ENCODE results near the gene ZMAT5.

ZMAT5 gene, protein sequence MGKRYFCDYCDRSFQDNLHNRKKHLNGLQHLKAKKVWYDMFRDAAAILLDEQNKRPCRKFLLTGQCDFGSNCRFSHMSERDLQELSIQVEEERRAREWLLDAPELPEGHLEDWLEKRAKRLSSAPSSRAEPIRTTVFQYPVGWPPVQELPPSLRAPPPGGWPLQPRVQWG

DNA sequence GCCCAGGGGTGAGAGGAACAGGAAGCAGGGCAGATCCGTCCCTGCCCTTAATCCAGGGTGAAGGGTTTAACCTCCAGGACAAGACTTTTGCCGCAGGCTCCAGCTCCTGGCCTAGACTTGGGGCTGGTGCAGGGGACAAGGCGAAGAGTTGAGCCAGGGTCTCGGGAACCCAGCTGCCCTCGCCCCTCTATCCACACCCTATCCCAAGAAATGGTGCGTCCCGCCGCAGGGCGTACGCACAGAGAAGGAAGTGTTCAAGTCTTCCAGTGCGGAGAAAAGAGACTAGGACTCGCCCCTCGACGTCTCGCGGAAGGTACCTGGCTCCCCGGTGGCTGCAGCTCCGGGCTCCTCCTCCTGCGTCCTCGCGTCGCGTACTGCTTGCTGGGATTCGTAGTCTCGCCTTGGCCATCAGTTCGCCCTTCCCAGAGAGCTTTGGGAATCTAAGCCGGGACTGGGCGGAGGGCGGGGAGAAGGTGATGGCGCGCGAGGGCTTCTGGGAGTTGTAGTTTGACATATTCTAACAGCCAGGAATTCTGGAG lies at the start of gene ZMAT5:
Gene ZMAT5 (minus strand): TSS at position 376 of the 539 bp plus-strand sequence. CDS start 18,463 bp downstream, outside the sequence.
- peak within 1 kb of the TSS; percentile 88 for H3K4me3 ChIP-seq (ENCODE audit: low read depth, low read length)
- TF ChIP-seq, protein P1, sequence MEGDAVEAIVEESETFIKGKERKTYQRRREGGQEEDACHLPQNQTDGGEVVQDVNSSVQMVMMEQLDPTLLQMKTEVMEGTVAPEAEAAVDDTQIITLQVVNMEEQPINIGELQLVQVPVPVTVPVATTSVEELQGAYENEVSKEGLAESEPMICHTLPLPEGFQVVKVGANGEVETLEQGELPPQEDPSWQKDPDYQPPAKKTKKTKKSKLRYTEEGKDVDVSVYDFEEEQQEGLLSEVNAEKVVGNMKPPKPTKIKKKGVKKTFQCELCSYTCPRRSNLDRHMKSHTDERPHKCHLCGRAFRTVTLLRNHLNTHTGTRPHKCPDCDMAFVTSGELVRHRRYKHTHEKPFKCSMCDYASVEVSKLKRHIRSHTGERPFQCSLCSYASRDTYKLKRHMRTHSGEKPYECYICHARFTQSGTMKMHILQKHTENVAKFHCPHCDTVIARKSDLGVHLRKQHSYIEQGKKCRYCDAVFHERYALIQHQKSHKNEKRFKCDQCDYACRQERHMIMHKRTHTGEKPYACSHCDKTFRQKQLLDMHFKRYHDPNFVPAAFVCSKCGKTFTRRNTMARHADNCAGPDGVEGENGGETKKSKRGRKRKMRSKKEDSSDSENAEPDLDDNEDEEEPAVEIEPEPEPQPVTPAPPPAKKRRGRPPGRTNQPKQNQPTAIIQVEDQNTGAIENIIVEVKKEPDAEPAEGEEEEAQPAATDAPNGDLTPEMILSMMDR (IDR thresholded peaks at IDR 0.05; ENCODE audit: low read depth, low read length): no peak

DNA sequence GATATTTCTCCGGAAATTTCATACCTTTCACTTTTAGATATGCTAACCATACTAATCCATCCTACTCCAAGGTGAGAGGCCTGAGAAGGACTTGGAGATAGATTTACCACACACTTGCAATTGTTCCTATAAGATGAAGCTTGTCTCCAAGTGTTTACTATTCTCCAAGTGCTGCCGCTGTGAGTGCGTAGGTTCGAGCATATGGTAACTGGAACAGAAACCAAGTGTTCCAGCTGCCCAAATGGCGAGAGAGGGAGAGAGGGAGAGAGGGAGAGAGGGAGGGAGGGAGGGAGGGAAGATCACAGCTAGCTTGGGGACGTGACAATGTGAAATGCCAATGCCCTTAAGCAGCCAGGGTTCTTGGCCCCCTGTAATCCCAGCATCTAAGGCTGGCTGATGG lies 49.7 kb upstream of the ZMAT5 start:
- no peak overlapping the region for H3K4me3 ChIP-seq (ENCODE audit: low read depth, low read length)
- TF ChIP-seq, protein P1 (IDR thresholded peaks at IDR 0.05; ENCODE audit: low read depth, low read length): no peak

DNA sequence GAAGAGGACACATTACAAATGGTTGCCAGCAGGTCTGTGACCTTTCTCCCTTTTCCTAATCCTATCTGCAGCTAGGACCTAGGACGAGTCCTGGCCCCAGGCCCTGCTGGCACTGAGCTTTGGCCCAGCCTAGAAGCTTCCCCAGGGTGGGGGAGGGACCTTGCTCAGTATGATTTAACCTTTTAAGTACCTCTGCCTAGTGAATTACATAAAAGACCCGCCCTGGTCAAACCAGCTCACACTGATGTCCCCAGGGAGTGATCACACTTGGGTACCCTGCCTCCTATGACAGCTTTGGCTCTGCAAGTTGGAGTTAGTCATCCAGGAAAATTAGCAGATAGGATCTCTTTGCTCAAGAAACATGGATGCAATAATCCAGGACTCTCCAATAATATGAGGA lies 49.3 kb upstream of the ZMAT5 start:
- TF ChIP-seq, protein P1 (IDR thresholded peaks at IDR 0.05; ENCODE audit: low read depth, low read length): no peak
- H3K4me3 ChIP-seq (ENCODE audit: low read depth, low read length): no peak overlapping the region

DNA sequence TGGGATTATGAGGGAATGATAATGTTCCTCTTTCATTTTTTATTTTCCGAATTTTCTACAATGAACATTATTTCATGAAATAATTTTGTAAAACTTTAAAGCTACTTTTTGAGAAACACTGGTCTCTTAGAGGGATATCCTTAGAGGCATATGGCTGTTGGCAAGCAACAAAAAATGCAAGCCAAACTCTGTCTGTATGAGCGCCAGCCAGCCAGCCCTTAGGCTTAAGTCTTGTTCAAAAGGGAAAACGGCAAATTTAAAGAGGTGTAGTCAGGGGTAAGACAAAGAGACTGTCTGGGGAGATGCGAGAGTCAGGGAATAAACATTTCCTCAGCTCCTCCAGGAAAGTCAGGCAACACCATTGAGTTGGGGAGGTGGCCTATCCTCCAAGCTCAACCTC lies 48.8 kb upstream of the ZMAT5 start:
- TF ChIP-seq, protein P1 (IDR thresholded peaks at IDR 0.05; ENCODE audit: low read depth, low read length): no peak
- no peak overlapping the region for H3K4me3 ChIP-seq (ENCODE audit: low read depth, low read length)

DNA sequence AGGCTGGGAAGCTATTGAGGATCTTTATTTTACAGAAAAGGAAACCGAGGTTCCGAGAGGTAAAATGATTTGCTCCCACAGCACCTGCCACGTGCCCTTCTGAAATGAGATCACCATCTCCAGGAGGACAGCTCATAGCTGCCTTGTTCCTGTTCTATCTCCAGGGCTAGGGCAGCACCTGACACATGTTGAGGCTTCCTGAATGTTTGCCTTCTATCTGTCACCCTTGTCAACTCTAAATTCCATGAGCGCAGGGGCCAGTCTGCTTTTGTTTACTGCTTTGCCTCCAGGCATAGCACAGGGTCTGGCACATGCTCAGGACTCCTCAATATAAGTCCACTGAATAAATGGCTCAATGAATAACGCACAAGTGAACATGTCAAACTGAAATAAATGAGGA lies 47.2 kb upstream of the ZMAT5 start:
- TF ChIP-seq, protein P1 (IDR thresholded peaks at IDR 0.05; ENCODE audit: low read depth, low read length): no peak

DNA sequence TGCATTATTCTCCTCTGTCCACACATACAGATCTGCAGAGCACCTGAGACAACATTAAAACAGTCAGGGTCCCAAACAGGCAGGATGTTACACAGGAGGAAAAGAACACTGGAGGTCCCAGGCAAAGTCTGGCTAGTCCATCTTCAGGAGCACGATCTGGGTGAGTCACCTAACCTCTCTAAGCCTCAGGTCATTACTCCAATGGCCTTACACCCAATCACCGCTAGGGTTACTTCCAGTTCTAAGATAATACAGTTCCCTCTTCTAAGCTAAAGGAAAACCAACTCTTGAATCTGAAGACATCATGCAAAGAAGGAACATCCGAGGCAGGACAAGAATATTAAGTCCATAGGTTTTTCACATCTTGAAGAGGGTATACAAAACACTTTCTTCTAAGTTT lies 46.8 kb upstream of the ZMAT5 start:
- no peak overlapping the region for H3K4me3 ChIP-seq (ENCODE audit: low read depth, low read length)
- TF ChIP-seq, protein P1 (IDR thresholded peaks at IDR 0.05; ENCODE audit: low read depth, low read length): no peak

More for the DNA sequence above, 47.2 kb upstream of the ZMAT5 start:
- H3K4me3 ChIP-seq (ENCODE audit: low read depth, low read length): no peak overlapping the region

DNA sequence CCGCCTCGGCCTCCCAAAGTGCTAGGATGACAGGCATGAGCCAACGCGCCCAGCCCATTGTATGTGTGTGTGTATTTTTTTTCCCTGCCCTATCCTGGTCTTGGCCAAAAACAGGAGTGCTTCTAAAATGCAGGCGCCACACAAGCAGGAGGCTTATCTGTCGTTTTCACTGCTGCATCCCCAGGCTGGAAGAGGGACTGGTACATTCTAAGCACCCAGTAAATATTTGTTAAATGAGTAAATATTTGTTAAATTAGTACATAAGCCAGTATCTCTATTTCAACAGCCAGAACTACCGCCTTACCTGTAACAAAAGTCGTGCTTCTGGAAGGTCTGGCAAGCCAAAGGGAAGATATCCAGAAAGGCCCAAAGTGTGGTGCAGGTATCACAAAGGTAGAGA lies 46.3 kb upstream of the ZMAT5 start:
- H3K4me3 ChIP-seq (ENCODE audit: low read depth, low read length): no peak overlapping the region
- TF ChIP-seq, protein P1 (IDR thresholded peaks at IDR 0.05; ENCODE audit: low read depth, low read length): no peak

Data from WI38 (cell line).